Measurements from ENCODE around the gene ANO2. TPM values are rescaled to one million over a fixed set of nuclear protein-coding genes. Genes with fewer than 3 reads are reported as not detected.

Gene ANO2
- total RNA-seq, 6 experiments from 2014 or later, result 0.15 to 0.51 (median 0.25) TPM; not detected in 3

- peaks cover 9% of the 10 kb centered on the region for H3K27me3 Mint-ChIP-seq (ENCODE audit: insufficient read depth)
- no peaks in the 10 kb centered on the region for H3K9me3 Mint-ChIP-seq
- H3K27ac Mint-ChIP-seq, result no peak overlapping the region
- no peaks in the 10 kb centered on the region for H3K36me3 Mint-ChIP-seq (ENCODE audit: low read depth)
- H3K4me1 Mint-ChIP-seq (ENCODE audit: low read depth), result peaks cover 27% of the 10 kb centered on the region
- peak; percentile 12 for DNase-seq
- no peak overlapping the region for H3K4me3 Mint-ChIP-seq
- no peak for TF ChIP-seq CTCF (IDR thresholded peaks at IDR 0.05)
These were observed 352.0 kb downstream of the ANO2 start for GRCh38 chr12:5593086-5593485.

GRCh38 chr12:5592310-5592709 is 352.7 kb downstream of the ANO2 start:
- Mint-ChIP-seq H3K27me3 (ENCODE audit: insufficient read depth) (peaks cover 9% of the 10 kb centered on the region), H3K36me3 (ENCODE audit: low read depth) (no peaks in the 10 kb centered on the region), H3K4me1 (ENCODE audit: low read depth) (peaks cover 34% of the 10 kb centered on the region), H3K9me3 (no peaks in the 10 kb centered on the region), H3K27ac (no peak overlapping the region), H3K4me3 (no peak overlapping the region)
- DNase-seq, result no peak
- no peak for TF ChIP-seq CTCF (IDR thresholded peaks at IDR 0.05)

DNA sequence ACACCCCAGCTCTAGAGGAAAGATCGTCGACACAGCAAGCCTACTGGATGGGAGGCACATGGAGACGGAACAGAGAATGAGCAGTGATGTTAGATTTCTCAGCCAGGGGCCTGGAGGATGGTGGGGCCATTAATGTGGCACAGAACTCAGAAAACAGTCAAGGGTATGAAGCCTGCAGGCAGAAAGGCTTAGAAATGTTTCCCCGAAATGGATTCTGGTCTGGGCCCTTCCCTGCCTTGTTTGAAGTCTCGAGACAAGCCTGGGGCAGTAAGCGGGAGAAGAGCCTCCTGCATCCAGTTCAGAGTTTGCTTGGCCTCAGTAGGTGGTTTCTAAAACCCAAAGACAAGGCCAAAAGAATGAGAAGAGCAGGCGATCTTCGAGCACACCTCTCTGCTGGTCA is 354.7 kb downstream of the ANO2 start:
- no peak overlapping the region for H3K27ac Mint-ChIP-seq
- H3K4me3 Mint-ChIP-seq, result no peak overlapping the region
- no peak for DNase-seq
- H3K27me3 Mint-ChIP-seq (ENCODE audit: insufficient read depth), result peaks cover 9% of the 10 kb centered on the region
- H3K4me1 Mint-ChIP-seq (ENCODE audit: low read depth), result peaks cover 54% of the 10 kb centered on the region
- no peaks in the 10 kb centered on the region; the same call in 1 of the 2 replicates for H3K9me3 Mint-ChIP-seq
- TF ChIP-seq CTCF (IDR thresholded peaks at IDR 0.05), result no peak
- no peaks in the 10 kb centered on the region for H3K36me3 Mint-ChIP-seq (ENCODE audit: low read depth)

DNA sequence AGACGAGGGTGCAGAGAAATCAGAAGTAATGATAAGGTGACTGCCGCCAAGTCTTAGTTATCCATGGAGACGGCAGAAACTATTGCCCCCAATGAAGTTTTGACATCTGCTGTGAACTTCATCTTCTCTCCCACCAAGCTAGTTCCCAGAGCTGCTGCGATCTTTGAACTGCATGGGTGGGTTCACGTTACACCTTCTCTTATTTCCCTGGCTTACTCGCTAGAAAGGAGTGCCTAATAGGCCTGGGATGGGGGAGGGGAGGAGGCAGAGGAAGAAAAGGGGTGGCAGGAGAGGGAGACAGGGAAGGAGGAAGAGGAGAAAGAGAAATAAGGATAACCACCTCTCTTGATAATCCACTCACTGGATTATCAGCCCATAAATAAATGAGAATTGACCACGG is 356.0 kb downstream of the ANO2 start:
- Mint-ChIP-seq H3K9me3 (no peaks in the 10 kb centered on the region; the same call in 1 of the 2 replicates), H3K27ac (no peak overlapping the region), H3K4me3 (no peak overlapping the region), H3K36me3 (ENCODE audit: low read depth) (no peaks in the 10 kb centered on the region), H3K4me1 (ENCODE audit: low read depth) (peaks cover 61% of the 10 kb centered on the region), H3K27me3 (ENCODE audit: insufficient read depth) (peaks cover 3% of the 10 kb centered on the region)
- no peak for TF ChIP-seq CTCF (IDR thresholded peaks at IDR 0.05)
- no peak for DNase-seq

- Mint-ChIP-seq H3K27ac (peak overlapping the region; percentile 72; the same call in 1 of the 2 replicates), H3K4me3 (no peak overlapping the region; the same call in 1 of the 2 replicates), H3K9me3 (no peaks in the 10 kb centered on the region; the same call in 1 of the 2 replicates), H3K36me3 (ENCODE audit: low read depth) (no peaks in the 10 kb centered on the region), H3K4me1 (ENCODE audit: low read depth) (peaks cover 61% of the 10 kb centered on the region), H3K27me3 (ENCODE audit: insufficient read depth) (peaks cover 3% of the 10 kb centered on the region)
- DNase-seq, result peak; percentile 3
- no peak for TF ChIP-seq CTCF (IDR thresholded peaks at IDR 0.05)
These were observed 356.5 kb downstream of the ANO2 start for GRCh38 chr12:5588591-5588990.

- Mint-ChIP-seq H3K27me3 (ENCODE audit: insufficient read depth) (peaks cover 3% of the 10 kb centered on the region), H3K4me3 (peak overlapping the region; percentile 53; the same call in 1 of the 2 replicates), H3K36me3 (ENCODE audit: low read depth) (no peaks in the 10 kb centered on the region), H3K9me3 (no peaks in the 10 kb centered on the region; the same call in 1 of the 2 replicates), H3K4me1 (ENCODE audit: low read depth) (peaks cover 60% of the 10 kb centered on the region), H3K27ac (peak overlapping the region; percentile 72)
- DNase-seq, result peak; percentile 7
- no peak for TF ChIP-seq CTCF (IDR thresholded peaks at IDR 0.05)
These were observed 356.9 kb downstream of the ANO2 start for GRCh38 chr12:5588176-5588575.

Data from HFFc6 (cell line).